ENCODE measurements around the gene RNF180.

The RNF180 gene

GRCh38 chr5:64160201-64160600 is 5.4 kb upstream of the RNF180 start:
- Histone ChIP-seq H3K18ac (ENCODE audit: low read depth in 1 of 2, low read length in 2 of 2) (no peak overlapping the region), H2BK15ac (ENCODE audit: low read depth, poor library complexity, severe bottlenecking) (no peak overlapping the region), H2AK5ac (ENCODE audit: low read length, severe bottlenecking) (no peak overlapping the region), H3K4me1 (ENCODE audit: control insufficient read depth, insufficient read depth, low read depth, low read length) (no peaks in the 10 kb centered on the region), H3K27me3 (ENCODE audit: control insufficient read depth in 1 of 2, insufficient read depth in 1 of 2, low read length in 2 of 2) (no peaks in the 10 kb centered on the region), H2BK120ac (ENCODE audit: low read depth, low read length) (no peak overlapping the region), H3K9me3 (ENCODE audit: control insufficient read depth, low read length) (no peaks in the 10 kb centered on the region), H2AFZ (ENCODE audit: low read depth, low read length) (no peak overlapping the region), H2BK12ac (ENCODE audit: low read length in 2 of 2) (no peak overlapping the region), H4K8ac (ENCODE audit: low read length) (no peak overlapping the region), H4K91ac (ENCODE audit: low read length) (no peak overlapping the region), H3K36me3 (ENCODE audit: control insufficient read depth in 1 of 2, insufficient read depth in 2 of 2, low read depth in 1 of 2, low read length in 2 of 2) (no peaks in the 10 kb centered on the region), H3K4ac (ENCODE audit: low read depth in 1 of 2, low read length in 2 of 2) (no peak overlapping the region), H2BK5ac (ENCODE audit: low read depth, low read length, poor library complexity, severe bottlenecking) (no peak overlapping the region), H3K9ac (ENCODE audit: low read length) (no peak overlapping the region), H3K4me3 (ENCODE audit: insufficient read depth in 1 of 2, low read depth in 1 of 2, low read length in 2 of 2) (no peak overlapping the region), H3K23ac (ENCODE audit: low read length in 2 of 2) (no peak overlapping the region), H3K27ac (ENCODE audit: low read length, poor library complexity, severe bottlenecking) (no peak overlapping the region), H3K14ac (ENCODE audit: low read length in 2 of 2) (no peak overlapping the region), H3K79me1 (replicated peaks; ENCODE audit: low read length, poor library complexity, severe bottlenecking) (no peaks in the 10 kb centered on the region), H3K4me2 (ENCODE audit: low read length, poor library complexity, severe bottlenecking) (no peak overlapping the region)
- no peak for DNase-seq
- 90% methylated on average over 6 of the region's 6 CpGs for WGBS

- Histone ChIP-seq H3K4me2 (ENCODE audit: low read length, poor library complexity, severe bottlenecking) (no peak overlapping the region), H2AFZ (ENCODE audit: low read depth, low read length) (no peak overlapping the region), H2BK12ac (ENCODE audit: low read length in 2 of 2) (no peak overlapping the region), H3K23ac (ENCODE audit: low read length in 2 of 2) (no peak overlapping the region), H3K27ac (ENCODE audit: low read length, poor library complexity, severe bottlenecking) (no peak overlapping the region), H3K9me3 (ENCODE audit: control insufficient read depth, low read length) (no peaks in the 10 kb centered on the region), H3K4me1 (ENCODE audit: control insufficient read depth, insufficient read depth, low read depth, low read length) (peaks cover 7% of the 10 kb centered on the region), H3K4me3 (ENCODE audit: insufficient read depth in 1 of 2, low read depth in 1 of 2, low read length in 2 of 2) (no peak overlapping the region), H3K4ac (ENCODE audit: low read depth in 1 of 2, low read length in 2 of 2) (no peak overlapping the region), H3K14ac (ENCODE audit: low read length in 2 of 2) (no peak overlapping the region), H2BK120ac (ENCODE audit: low read depth, low read length) (no peak overlapping the region), H3K9ac (ENCODE audit: low read length) (no peak overlapping the region), H3K79me1 (replicated peaks; ENCODE audit: low read length, poor library complexity, severe bottlenecking) (no peaks in the 10 kb centered on the region), H2AK5ac (ENCODE audit: low read length, severe bottlenecking) (no peak overlapping the region), H3K27me3 (ENCODE audit: control insufficient read depth in 1 of 2, insufficient read depth in 1 of 2, low read length in 2 of 2) (peaks cover 0 to 3% of the 10 kb centered on the region in 2 experiments), H3K36me3 (ENCODE audit: control insufficient read depth in 1 of 2, insufficient read depth in 2 of 2, low read depth in 1 of 2, low read length in 2 of 2) (no peaks in the 10 kb centered on the region), H4K8ac (ENCODE audit: low read length) (no peak overlapping the region), H4K91ac (ENCODE audit: low read length) (no peak overlapping the region), H3K18ac (ENCODE audit: low read depth in 1 of 2, low read length in 2 of 2) (no peak overlapping the region), H2BK15ac (ENCODE audit: low read depth, poor library complexity, severe bottlenecking) (no peak overlapping the region), H2BK5ac (ENCODE audit: low read depth, low read length, poor library complexity, severe bottlenecking) (no peak overlapping the region)
- no peak for DNase-seq
- WGBS = 78% methylated on average over 3 of the region's 3 CpGs
These were observed 4.2 kb upstream of the RNF180 start for GRCh38 chr5:64161420-64161819.

DNA sequence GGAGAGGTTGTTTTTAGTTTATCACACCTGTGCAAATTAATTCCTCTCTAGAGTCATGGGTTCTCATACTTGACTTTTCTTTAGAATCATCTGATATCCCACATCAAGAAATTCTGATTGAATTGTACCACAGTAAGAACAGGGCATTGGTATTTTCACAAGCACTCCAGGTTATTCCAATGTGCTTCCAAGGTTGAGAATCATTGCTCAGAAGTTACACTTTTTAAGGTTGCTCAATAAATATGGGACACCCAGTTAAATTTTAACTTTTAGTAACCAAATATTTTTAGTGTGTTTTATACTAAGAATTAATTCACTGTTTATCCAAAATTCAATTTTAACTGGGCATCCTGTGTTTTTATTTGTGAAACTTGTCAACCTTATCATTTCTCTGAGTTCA is 2.5 kb upstream of the RNF180 start:
- no peak overlapping the region for H3K4ac ChIP-seq (ENCODE audit: low read depth in 1 of 2, low read length in 2 of 2)
- H3K9me3 ChIP-seq (ENCODE audit: control insufficient read depth, low read length) = no peaks in the 10 kb centered on the region
- DNase-seq = no peak
- no peak overlapping the region for H3K4me2 ChIP-seq (ENCODE audit: low read length, poor library complexity, severe bottlenecking)
- H3K27ac ChIP-seq (ENCODE audit: low read length, poor library complexity, severe bottlenecking) = no peak overlapping the region
- H3K36me3 ChIP-seq (ENCODE audit: control insufficient read depth in 1 of 2, insufficient read depth in 2 of 2, low read depth in 1 of 2, low read length in 2 of 2) = no peaks in the 10 kb centered on the region
- H2BK120ac ChIP-seq (ENCODE audit: low read depth, low read length) = no peak overlapping the region
- no peak overlapping the region for H2BK5ac ChIP-seq (ENCODE audit: low read depth, low read length, poor library complexity, severe bottlenecking)
- H3K18ac ChIP-seq (ENCODE audit: low read depth in 1 of 2, low read length in 2 of 2) = no peak overlapping the region
- no peak overlapping the region for H4K8ac ChIP-seq (ENCODE audit: low read length)
- H3K4me1 ChIP-seq (ENCODE audit: control insufficient read depth, insufficient read depth, low read depth, low read length) = peaks cover 7% of the 10 kb centered on the region
- peaks cover 0 to 7% of the 10 kb centered on the region in 2 experiments for H3K27me3 ChIP-seq (ENCODE audit: control insufficient read depth in 1 of 2, insufficient read depth in 1 of 2, low read length in 2 of 2)
- H3K9ac ChIP-seq (ENCODE audit: low read length) = no peak overlapping the region
- no peak overlapping the region for H3K14ac ChIP-seq (ENCODE audit: low read length in 2 of 2)
- no peak overlapping the region for H2AFZ ChIP-seq (ENCODE audit: low read depth, low read length)
- no peak overlapping the region for H2BK12ac ChIP-seq (ENCODE audit: low read length in 2 of 2)
- H2AK5ac ChIP-seq (ENCODE audit: low read length, severe bottlenecking) = no peak overlapping the region
- H3K23ac ChIP-seq (ENCODE audit: low read length in 2 of 2) = no peak overlapping the region
- no peak overlapping the region for H2BK15ac ChIP-seq (ENCODE audit: low read depth, poor library complexity, severe bottlenecking)
- no peaks in the 10 kb centered on the region for H3K79me1 ChIP-seq (replicated peaks; ENCODE audit: low read length, poor library complexity, severe bottlenecking)
- no peak overlapping the region for H4K91ac ChIP-seq (ENCODE audit: low read length)
- H3K4me3 ChIP-seq (ENCODE audit: insufficient read depth in 1 of 2, low read depth in 1 of 2, low read length in 2 of 2) = no peak overlapping the region

DNA sequence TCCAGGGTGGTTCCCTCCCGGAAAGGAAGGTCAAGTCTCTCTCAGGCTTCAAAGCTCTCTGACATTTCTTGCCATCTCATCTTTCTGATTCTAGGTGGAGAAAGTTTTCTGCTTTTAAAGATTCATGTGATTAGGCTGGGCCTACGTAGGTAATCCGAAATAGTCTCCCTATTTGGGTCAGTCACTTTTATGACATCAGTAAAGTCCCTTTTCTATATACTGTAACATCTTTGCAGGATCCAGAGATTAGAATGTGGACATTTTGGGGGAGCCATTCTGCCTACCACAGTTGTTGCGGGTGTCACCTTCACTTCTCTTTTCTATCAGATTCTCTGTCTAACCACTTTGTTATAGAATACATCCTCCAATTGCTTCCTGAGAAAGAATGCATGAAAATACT is 1.9 kb upstream of the RNF180 start:
- Histone ChIP-seq H3K14ac (ENCODE audit: low read length in 2 of 2) (no peak overlapping the region), H3K27me3 (ENCODE audit: control insufficient read depth in 1 of 2, insufficient read depth in 1 of 2, low read length in 2 of 2) (peaks cover 0 to 7% of the 10 kb centered on the region in 2 experiments), H4K8ac (ENCODE audit: low read length) (no peak overlapping the region), H4K91ac (ENCODE audit: low read length) (no peak overlapping the region), H2BK12ac (ENCODE audit: low read length in 2 of 2) (no peak overlapping the region), H3K4me1 (ENCODE audit: control insufficient read depth, insufficient read depth, low read depth, low read length) (peaks cover 7% of the 10 kb centered on the region), H2BK120ac (ENCODE audit: low read depth, low read length) (no peak overlapping the region), H3K18ac (ENCODE audit: low read depth in 1 of 2, low read length in 2 of 2) (no peak overlapping the region), H2BK5ac (ENCODE audit: low read depth, low read length, poor library complexity, severe bottlenecking) (no peak overlapping the region), H3K4me2 (ENCODE audit: low read length, poor library complexity, severe bottlenecking) (no peak overlapping the region), H2BK15ac (ENCODE audit: low read depth, poor library complexity, severe bottlenecking) (no peak overlapping the region), H3K36me3 (ENCODE audit: control insufficient read depth in 1 of 2, insufficient read depth in 2 of 2, low read depth in 1 of 2, low read length in 2 of 2) (no peaks in the 10 kb centered on the region), H3K9ac (ENCODE audit: low read length) (no peak overlapping the region), H3K27ac (ENCODE audit: low read length, poor library complexity, severe bottlenecking) (no peak overlapping the region), H2AFZ (ENCODE audit: low read depth, low read length) (no peak overlapping the region), H3K4me3 (ENCODE audit: insufficient read depth in 1 of 2, low read depth in 1 of 2, low read length in 2 of 2) (no peak overlapping the region), H3K23ac (ENCODE audit: low read length in 2 of 2) (no peak overlapping the region), H2AK5ac (ENCODE audit: low read length, severe bottlenecking) (no peak overlapping the region), H3K4ac (ENCODE audit: low read depth in 1 of 2, low read length in 2 of 2) (no peak overlapping the region), H3K79me1 (replicated peaks; ENCODE audit: low read length, poor library complexity, severe bottlenecking) (no peaks in the 10 kb centered on the region), H3K9me3 (ENCODE audit: control insufficient read depth, low read length) (no peaks in the 10 kb centered on the region)
- 90% methylated on average over 2 of the region's 4 CpGs for WGBS
- DNase-seq = no peak

All from mesenchymal stem cell (in vitro differentiated cells and primary cell).